Femur (tissue), 1 donor: Measurements from ENCODE around the gene FYCO1.
A peak's percentile ranks its signal among the peaks of the same experiment; 100 is the strongest.
"Not testable (repeated sequence)": the region's sequence is repeated elsewhere in the genome, so short reads cannot be mapped to it uniquely, and the experiment has no call there.

Source experiments
- DNase-seq: peaks from one replicate; pipeline ENCODE4 v3.0.0-alpha.2; 2017

Gene FYCO1

GRCh38 chr3:45995236-45996192 lies at the start of gene FYCO1:
Gene FYCO1, minus strand, starts transcription at chr3:45995824. Its CDS starts 10,914 bp downstream, at chr3:45984910.
- DNase-seq, result peak; percentile 94

GRCh38 chr3:46038916-46039315 lies 43.3 kb upstream of the FYCO1 start:
- DNase-seq, result no peak

- not testable (repeated sequence) for DNase-seq
Measured at GRCh38 chr3:46038071-46038470, 42.4 kb upstream of the FYCO1 start.

DNA sequence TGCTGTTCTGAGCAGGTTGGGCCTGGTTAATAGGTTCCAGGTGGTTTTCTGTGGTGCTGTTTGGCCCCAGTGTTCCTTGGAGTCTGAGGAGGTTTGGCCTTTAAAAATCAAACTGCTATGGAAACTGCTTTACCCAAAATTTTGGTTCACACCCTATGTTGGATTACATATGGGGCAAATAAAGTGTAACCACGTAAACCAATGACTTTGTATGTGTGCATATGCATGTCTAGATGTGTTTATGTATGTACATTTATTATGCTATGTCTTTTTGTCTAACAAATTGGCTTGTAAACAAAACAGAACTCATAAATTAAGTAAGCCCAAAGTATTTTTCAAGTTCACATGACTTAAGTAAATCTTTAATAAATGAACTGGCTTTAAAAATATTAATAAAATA lies 40.6 kb upstream of the FYCO1 start:
- DNase-seq, result no peak

DNA sequence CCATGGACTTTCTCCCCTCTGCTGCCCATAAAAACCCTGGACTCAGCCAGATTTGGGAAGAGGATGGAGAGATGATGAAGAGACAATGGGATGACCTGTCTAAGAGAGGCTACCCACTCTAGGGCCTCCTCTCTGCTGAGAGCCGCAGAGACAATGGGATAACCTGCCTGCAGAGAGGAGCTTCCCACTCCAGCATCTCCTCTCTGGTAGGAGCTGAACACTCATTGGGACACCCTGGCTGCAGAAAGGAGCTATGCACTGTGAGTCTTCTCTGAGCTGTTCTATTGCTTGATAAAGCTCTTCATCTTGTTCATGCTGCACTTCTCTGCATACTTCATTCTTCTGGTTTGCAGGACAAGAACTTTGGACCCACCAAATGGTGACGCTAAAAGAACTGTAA lies 36.1 kb upstream of the FYCO1 start:
- DNase-seq, result no peak

- DNase-seq, result no peak
Measured at GRCh38 chr3:46031269-46031668, 35.6 kb upstream of the FYCO1 start.

DNA sequence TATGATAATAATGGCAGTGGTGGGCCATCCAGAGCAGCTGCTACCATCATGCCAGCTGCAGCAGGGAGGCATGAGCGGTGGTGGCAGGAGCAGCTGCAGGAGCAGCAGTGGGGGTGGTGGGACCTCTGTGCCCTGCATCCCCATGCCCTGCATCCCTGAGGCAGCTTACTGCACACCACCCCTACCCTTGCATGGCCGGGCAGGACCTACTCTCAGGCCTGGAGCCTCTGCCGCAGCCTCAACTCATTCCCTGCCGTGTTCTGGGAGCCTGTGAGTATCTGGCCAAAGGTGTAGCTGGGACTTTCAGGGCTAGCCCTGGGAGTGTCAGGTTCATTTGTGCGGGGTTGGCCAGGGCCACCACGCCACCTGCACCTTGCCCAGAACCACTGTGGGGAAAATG lies 35.0 kb upstream of the FYCO1 start:
- DNase-seq, result no peak

- no peak for DNase-seq
Measured at GRCh38 chr3:46029953-46030543, 34.4 kb upstream of the FYCO1 start.

DNA sequence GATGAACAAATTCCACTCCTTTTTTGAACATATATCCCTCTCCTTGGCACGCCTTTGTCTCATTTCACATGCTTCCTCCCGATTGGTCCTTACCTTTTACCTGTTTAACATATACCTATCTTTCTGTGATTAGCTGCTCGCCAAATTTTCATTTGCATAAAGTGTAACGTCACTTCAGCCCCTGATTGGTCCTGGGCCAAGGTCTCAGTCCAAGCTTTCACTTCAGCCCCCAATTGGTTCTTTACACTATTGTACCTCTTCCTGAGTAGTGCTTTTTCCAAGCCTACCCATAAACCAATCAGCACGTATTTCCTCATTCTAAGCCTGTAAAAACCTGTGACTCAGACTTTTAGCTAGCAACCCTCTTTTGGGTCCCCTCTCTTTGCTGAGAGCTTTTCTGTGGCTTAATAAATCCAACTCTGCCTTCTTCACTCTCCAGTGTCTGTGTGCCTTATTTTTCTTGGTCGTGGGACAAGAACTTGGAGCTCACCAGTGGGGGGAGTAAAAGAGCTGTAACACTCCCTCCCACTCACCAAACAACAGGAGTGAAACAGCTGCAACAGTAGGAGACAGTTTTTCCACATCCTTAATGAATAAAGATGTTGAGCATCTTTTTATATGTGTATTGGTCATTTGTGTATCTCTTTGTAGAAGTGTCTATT lies 32.2 kb upstream of the FYCO1 start:
- no peak for DNase-seq

DNA sequence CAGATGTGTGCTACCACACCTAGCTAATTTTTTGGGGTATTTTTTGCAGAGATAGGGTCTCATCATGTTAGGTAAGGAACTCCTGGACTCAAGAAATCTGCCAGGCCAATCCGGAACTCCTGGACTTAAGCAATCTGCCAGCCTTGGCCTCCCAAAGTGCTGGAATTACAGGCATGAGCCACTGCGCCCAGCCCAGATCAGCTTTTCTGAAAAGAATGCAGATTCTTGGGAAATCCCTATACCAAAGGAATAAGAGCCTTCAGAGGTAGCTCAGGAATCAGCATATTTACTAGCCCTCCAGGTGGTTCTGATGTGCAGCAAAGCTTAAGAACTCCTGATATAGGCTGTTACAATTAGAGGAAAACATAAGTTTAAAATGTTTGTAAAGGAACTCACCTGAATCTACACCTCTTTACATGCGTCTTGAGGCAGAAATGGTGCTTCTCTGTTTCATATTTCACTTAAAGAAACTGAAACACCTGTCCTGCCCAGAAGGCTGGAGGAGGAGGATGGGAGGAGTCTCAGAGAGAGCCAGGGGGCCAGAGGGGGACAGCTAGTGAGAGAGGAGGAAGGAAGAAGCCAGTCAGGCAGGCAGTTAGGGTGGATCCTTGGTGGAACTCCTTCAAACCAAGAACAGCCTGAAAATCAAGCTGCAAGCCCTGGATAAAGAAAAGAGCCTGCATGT lies 31.5 kb upstream of the FYCO1 start, which contains the start of gene XCR1:
XCR1 (minus strand) TSS at position 463 of the 685 bp plus-strand sequence. CDS start 5,536 bp downstream, outside the sequence.
- DNase-seq, result no peak

DNA sequence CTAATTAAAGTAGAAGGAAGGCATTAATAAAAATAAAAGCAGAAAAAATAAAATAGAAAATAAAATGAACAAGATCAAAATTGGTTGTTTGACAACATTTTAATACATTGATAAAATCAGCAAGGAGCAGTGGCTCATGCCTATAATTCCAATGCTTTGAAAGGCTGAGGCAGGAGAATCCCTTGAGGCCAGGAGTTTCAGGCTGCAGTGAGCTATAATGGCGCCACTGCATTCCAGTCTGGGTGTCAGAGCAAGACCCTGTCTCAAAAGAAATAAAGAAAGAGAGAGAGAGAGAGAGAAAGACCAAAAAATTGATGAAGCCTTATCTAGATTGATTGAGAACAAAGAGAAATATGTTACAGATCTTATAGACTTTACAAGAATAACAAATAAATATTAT lies 29.5 kb upstream of the FYCO1 start:
- no peak for DNase-seq

- DNase-seq, result no peak
Measured at GRCh38 chr3:46024131-46024530, 28.5 kb upstream of the FYCO1 start.

- no peak for DNase-seq
Measured at GRCh38 chr3:46022909-46023785, 27.5 kb upstream of the FYCO1 start.

DNA sequence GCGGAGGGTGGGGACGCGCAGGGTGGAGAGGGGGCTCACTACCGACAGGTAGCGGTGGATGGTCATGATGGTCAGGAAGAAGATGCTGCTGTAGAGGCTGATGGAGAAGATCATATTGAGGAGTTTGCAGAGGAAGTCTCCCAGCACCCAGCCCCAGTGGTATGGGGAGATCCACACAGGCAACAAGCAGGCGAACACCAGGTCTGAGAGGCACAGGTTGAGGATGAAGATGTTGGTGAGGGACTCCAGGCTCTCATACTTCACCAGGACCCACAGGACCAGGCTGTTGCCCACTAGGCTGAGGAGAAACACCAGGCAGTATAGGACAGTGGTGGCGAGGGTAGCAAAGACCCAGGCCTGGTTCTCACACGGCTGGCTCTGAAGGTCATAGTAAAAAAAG lies 25.9 kb upstream of the FYCO1 start:
- no peak for DNase-seq

DNA sequence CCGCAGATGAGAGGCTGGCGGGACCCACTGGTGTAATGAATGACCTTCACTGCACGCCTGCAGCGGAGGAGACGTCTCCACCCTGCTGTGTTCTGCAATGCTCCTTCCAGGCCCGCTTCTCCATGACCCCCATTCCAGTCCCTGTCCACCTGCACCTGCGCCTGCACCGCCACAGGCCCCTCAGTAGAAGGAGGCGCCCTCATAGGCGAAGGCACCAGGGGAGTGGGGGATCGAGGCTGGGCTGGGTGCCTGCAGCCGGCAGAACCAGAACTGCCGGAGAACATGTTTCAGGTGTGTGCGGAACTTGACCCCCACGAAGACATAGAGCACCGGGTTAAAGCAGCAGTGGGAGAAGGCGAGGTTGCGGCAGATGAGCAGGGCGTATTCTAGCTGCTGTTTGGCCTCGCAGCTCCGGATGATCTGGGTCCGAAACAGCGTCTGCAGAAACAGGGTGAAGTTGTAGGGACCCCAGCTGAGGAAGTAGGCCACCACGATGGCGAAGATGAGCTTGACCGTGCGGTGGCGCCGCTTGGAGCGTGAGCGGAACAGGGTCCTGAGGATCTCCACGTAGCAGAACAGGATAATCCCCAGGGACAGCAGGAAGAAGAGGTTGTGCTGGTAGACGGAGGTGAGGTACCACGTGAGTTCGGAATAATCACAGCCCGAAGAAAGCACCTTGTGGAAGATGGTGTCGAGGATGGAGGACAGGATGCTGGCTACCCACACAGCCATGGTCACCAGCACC lies 25.3 kb upstream of the FYCO1 start:
- DNase-seq, result no peak

DNA sequence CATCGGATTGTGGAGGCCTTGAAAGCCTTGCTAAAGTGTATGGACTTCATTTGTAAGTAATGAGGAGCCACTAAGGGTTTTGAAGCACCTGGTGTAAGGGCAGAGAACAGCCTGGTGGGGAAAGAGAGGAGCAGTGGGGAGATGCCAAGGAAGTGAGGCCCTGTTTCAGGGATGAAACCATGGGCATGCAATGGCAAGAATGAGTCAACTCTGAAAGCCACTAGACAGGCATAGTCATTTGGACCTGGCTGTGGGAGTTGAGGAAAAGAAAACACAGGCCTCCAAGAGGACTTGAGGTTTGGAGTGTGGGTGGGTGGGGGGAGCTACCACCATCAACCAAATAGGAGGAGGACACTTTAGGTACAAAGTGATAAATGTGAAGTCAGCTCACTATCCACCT lies 24.1 kb upstream of the FYCO1 start:
- DNase-seq, result no peak

DNA sequence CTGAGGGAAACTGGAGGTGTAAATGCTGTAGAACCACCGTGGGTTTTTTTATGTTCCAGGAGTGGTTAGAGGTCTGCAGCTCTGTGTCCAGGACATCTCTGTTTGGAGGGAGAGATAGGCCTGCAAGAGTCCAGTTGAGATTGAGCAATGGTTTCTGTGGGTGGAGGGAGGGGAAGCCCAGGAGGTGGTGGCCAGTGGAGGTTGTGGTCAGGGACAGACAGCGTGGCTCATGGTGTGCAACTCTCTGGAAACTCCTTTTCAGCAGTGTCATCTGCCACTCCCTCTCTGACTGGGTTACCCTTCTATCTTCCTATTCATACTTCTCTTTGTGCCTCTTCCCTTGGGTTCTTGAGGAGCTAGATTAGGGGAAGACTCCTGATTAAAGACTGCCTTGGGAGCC lies 22.1 kb upstream of the FYCO1 start:
- no peak for DNase-seq

DNA sequence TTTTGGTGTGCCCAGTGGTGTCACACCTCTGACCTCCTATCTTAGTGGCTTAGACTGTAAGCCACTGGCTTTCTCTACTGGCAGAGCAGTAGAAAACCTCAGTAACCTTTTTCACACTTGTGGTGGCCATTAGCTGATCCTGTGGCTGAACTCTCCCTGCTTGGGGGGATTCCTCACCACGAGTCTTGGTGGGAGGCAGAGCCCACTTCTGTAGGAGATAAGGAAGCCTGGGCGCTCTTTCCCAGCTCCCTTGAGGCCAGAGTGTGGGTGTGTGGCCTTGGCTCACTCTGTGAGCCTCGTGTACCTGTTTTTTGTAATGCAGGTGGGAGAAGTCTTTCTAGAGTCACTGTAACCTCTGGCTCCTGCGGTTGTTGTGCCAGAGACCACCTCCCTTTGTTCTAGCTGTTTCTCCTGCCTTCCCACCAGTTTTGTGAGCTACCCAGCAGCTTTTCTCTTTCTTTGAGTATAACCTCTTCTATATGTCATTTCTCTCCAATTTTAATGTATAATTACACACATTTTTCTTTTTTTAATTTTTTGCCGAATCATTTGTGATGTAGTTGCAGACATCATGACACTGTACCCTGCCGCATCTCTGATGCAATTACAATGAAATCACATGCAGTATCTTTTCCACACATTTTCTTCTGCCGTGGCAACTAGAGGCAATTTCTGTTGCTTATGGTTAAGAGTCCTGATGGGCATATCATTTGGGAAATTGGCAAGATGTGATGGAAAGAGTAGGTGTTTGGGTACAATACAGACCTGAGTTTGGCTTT lies 17.9 kb upstream of the FYCO1 start:
- DNase-seq, result no peak

- DNase-seq, result no peak
Measured at GRCh38 chr3:46012246-46012645, 16.6 kb upstream of the FYCO1 start.

GRCh38 chr3:46010519-46011113 lies 15.0 kb upstream of the FYCO1 start:
- no peak for DNase-seq
